NCI-H1694 (cell line): ENCODE measurements around the gene TBCD.
"Not testable (repeated sequence)": the region's sequence is repeated elsewhere in the genome, so short reads cannot be mapped to it uniquely, and the experiment has no call there.

Experiments
- DNase-seq: peaks from one replicate; lab custom pipeline; 2025; lab: John Stamatoyannopoulos, UW

The TBCD gene

GRCh38 chr17:82974136-82974952, 222.5 kb downstream of the TBCD start:
- no peak for DNase-seq

DNA sequence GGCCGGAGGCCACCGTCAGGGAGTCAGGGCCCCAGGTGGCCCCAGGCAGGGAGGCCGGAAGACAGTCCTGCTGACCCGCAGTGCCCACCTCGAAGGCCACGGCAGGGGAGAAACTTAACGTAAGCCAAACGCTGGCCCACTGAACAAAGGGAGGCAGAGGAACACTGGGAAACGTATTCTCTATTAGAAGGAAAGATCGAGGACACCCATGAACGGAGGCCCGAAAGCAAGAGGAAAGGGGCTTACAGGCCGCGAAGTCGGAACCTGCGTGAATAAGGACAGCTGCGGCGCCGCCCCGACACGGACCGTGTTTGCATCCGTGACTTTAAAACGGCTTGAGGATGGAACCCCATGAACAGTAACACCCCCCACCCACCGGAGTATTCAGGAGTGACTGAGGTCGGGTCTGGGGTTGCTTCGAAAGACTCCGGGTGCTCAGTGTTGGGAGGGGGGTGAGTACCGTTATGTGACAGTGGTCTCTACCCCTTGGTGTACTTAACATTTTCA, 225.2 kb downstream of the TBCD start:
- no peak for DNase-seq

DNA sequence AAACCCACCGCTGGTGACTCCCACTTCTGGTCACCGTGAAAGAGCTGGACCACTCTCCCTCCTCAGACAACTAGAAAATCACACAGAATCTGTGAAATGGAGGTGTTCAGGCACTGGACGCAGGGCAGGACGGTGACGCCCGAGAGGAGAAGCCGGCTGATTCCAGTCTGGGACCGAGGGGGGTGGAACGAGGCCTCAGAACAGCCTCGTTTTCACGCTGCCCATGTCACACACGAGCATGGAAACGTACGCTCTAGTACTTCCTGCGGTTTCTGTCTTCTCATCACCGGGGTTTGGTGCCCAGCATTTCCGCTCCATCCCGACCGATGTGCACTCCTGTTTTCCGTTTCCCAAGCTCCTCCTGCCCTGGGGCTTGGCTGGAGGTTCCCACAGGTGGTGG, 225.7 kb downstream of the TBCD start:
- no peak for DNase-seq

- DNase-seq: no peak
Observed at GRCh38 chr17:82978765-82979349, 227.0 kb downstream of the TBCD start.

DNA sequence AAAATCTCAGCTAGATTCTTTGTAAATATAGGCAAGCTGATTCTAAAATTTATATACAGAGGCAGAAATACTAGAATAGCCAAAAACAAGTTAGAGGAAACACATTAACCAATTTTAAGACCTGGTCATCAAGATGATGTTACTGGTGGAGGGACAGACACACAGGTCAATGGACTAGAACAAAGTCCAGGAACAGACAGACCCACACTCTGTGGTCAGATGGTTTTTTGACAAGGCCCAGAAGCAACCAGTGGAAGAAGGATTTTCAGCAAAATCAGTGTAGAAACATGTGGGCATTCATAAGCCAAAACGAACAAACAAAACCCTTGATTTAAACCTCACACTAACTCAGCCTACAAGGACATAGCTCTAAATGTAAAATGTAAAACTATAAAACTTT, 227.9 kb downstream of the TBCD start:
- DNase-seq: no peak

DNA sequence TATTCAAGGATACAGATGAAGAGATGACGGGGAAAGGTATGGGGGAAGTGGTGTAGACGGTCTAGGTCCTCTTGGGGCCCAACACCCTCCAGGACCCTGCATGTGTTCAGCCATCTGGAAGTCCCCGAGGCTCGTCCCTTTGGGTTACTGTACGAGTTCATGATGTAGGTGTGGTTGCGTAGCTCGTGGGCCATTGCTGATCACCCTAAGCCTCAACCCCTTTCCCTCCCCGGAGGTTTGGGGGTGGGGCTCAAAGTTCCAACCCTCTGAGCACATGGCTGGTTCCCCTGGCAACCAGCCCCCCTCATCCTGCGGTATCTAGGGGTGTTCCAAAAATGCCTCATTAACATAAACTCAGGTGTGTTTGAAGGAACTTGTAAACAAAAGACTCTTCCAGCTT, 228.8 kb downstream of the TBCD start:
- DNase-seq: no peak

GRCh38 chr17:82981141-82981730, 229.4 kb downstream of the TBCD start:
- DNase-seq: no peak

DNA sequence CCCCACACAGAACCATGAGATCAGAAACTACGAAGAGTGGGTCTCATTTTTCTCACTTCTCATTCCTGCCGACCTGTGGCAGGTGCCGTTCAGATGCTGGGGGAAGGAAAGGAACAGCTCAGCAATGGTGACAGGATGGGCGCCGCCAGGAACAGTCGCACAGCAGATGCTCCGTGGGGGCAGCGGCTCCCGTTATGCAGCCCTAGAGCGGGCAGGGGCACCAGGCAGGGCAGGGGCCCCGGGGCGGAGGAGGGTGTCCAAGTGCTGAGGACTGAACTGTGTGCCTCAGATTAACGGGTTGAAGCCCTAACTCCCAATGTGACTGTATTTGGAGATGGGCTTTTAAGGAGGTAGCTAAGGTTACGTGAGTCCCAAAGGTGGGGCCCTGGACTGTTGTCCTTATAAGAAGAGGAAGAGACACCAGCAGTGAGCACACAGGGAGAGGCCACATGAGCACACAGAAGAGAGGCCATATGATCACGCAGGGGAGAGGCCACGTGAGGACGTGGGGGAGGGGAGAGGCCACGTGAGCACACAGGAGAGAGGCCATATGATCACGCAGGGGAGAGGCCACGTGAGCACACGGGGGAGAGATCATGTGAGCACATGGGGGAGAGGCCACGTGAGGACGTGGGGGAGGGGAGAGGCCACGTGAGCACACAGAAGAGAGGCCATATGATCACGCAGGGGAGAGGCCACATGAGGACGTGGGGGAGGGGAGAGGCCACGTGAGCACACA, 231.8 kb downstream of the TBCD start:
- DNase-seq: no peak

GRCh38 chr17:82984249-82984617, 232.4 kb downstream of the TBCD start:
- not testable (repeated sequence) for DNase-seq

DNA sequence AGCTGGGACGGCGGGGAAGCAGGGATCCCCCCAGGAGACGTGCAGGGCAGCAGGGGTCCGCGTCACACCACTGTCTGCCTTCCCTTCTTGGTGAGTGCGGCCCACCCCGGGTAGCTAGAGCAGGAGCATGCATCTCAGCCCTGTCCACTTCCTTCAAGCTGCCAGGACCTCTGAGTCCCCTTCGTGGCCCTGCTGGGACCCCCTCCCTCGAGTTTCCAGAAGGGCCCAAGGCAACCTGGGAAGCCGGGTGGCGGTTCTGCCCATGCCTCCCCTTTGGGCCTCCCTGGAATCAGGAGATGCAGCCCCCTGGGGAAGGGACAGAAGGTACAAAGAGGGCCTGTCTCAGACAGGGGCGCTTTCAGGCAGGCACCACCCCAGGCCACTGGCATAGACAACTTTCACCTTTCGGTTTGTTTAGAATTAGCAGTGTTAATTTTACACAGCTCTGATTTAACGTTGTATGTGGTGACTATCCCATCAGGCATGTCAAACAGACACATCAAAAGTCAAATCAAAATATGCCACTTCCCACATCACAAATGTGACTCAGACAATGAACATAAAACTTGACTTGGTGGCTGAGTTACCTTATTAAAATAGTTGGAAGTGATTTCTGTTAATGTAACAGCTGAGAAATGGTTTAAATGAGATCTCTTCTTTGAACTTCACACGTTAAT, 233.0 kb downstream of the TBCD start:
- no peak for DNase-seq

DNA sequence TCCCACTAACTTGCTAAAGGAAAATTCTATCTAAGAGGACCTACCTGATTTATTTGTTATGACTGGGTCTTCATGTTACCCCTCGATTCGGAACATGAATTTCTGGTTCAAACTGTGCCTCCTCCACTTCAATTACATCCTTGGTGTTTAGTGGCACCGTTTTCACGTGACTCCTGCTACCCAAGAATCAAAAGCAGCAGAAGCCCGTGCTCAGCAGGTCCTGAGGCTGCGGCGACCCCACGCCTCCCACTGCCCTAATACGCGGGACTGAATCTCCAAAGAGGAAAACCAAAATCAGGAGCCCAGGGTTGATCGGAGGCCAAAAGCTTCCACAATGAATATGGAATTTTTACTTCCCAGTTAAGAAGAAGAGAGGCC, 233.6 kb downstream of the TBCD start:
- no peak for DNase-seq

DNA sequence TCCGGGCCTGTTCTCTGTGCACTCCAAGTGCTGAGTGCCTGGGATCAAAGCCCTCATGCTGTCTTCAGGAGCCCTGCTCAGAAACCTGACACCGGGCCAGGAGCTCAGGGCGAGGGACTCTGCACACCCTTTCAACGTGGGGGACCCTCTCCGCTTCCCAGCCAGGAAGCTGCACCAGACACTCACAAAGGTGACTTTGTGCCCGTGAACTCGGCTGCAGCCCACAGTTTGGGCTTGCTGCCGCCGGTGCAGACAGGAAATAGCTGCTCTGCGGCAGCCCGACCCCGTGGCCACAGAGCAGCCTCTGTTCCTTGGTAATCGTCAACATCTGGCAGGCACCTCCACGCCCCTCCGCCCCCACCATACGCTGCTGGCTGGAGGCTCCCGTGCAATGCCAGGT, 234.1 kb downstream of the TBCD start:
- no peak for DNase-seq

GRCh38 chr17:82989051-82989450, 237.2 kb downstream of the TBCD start:
- not testable (repeated sequence) for DNase-seq

DNA sequence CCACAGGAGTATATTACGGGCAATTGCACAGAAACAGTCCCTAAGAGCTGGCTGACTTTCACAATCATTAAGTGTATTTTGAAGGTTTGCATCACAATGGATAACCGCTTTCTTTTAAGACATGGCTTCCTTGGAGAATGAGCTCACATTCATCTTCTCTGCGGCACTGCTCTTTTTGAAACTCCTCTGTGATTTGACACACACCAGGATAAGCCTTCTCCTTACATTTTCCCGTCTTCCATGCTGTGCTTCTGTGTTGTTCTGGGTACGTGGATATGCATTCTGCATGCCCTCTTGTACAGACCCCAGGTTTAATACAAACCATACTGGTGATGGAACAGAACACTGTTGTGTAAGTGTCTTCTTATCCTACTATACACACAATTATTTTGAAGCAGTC, 238.0 kb downstream of the TBCD start:
- no peak for DNase-seq

DNA sequence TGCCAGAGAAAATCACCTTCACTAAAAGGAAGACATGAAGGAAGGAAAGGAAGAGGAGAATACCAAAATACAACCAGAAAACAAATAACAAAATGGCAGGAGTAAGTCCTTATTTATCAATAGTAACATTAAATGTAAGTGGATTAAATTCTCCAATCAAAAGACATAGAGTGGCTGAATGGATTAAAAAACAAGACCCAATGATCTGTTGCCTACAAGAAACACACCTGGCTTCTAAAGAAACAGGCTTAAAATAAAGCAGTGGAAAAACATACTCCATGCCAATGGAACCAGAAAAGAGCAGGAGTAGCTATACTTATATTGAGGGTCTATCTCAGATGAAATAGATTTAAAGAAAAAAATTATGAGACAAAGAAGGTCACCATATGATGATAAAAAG, 241.1 kb downstream of the TBCD start:
- DNase-seq: no peak
